ENCODE data around the gene ACOD1.
"Not testable (repeated sequence)": the region's sequence is repeated elsewhere in the genome, so short reads cannot be mapped to it uniquely, and the experiment has no call there.

The ACOD1 gene

GRCh38 chr13:76948149-76948548 is at the start of gene ACOD1:
Gene ACOD1 (plus strand): TSS chr13:76948511. CDS start chr13:76948559, 48 bp downstream.
- no peak for DNase-seq

DNA sequence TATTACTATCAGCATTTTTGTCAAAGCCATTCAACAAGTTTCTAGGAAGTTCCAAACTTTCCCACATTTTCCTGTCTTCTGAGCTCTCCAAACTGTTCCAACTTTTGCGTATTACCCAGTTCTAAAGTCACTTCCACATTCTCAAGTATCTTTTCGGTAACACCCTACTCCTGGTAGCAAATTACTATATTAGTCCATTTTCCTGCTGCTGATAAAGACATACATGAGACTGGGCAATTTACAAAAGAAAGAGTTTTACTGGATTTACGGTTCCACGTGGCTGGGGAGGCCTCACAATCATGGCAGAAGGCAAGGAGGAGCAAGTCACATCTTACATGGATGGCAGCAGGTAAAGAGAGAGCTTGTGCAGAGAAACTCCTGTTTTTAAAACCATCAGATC is 49.2 kb upstream of the ACOD1 start:
- DNase-seq = not testable (repeated sequence)

DNA sequence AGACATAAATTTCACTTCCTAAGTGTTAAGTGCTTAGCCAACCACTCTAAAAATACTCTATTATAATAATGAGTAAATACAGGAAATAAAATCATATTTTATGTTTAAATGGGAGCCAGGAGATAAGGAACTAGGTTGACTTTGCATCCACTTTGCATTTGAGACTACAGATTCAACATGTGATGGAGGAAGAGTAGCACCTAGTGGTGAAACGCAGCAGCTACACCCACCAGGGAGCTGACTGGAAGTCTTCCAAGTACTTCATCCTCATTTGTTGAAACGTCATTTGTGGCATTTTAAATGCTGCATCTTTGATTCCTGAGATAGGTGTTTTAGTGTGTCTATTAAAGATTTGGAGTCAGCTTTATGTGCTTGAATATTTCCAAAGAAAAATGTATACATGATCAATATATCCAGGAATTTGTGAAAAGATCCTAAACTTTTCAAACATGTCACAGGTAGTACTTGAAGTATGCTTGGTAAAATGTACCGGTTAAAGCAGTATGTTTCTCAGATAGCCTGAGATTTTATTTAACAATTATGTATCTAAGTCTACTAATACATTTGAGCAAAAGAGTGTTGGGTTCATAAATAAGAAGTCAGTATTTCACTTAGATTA is 44.7 kb upstream of the ACOD1 start:
- DNase-seq = peak; percentile 67

GRCh38 chr13:76904507-76904906 is 43.8 kb upstream of the ACOD1 start:
- DNase-seq = no peak

DNA sequence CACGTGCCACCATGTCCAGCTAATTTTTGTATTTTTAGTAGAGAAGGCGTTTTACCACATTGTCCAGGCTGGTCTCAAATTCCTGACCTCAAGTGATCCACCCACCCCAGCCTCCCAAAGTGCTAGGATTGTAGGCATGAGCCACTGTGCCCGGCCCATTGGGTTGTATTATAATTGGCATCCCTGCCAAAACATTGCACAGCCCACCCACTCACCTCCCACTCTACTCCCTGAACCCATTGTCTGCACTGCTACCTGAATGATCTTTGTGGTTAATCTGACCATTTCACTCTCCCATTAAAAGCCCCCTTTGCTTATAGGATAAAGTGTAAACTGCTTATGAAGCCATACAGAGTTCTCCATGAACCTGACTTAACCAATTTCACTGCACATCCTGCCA is 35.8 kb upstream of the ACOD1 start:
- DNase-seq = no peak

DNA sequence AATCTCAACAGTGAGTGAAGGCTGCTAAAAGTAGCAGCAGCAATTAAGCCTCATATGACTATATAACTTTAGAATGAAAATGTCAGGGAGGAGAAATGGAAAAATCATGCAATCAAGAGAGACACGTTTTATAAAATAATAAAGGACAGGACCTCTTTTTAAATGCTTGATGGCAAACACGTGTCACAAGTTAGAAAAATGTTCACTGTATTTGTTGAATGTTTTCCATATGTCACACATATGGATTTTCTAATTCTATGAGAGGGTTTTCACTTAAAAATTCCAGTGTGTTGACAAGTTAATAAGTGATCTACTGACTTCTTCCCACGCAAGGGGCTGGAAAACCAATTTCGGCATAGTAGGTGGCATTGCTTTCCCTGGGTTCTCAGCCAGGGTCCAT is 34.4 kb upstream of the ACOD1 start:
- no peak for DNase-seq

DNA sequence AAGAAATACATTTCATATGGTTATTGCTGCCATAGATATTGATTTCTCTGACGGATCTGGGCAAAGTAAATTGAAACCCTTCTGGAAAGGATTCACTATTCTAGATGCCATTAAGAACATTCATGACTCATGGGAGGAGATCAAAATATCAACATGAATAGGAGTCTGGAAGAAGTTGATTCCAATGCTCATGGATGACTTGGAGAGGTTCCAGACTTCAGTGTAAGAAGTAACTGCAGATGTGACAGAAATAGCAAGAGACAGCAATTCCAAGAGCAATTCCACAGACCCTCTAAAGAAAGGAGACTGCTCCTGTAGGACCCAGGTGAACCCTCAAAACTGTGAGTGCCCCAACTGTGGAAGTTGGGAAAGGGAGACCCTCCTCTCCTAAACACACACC is 31.2 kb upstream of the ACOD1 start:
- DNase-seq = no peak

- not testable (repeated sequence) for DNase-seq
Observed at GRCh38 chr13:76917755-76918481, 30.4 kb upstream of the ACOD1 start.

GRCh38 chr13:76921516-76921915 is 26.8 kb upstream of the ACOD1 start:
- DNase-seq = no peak

DNA sequence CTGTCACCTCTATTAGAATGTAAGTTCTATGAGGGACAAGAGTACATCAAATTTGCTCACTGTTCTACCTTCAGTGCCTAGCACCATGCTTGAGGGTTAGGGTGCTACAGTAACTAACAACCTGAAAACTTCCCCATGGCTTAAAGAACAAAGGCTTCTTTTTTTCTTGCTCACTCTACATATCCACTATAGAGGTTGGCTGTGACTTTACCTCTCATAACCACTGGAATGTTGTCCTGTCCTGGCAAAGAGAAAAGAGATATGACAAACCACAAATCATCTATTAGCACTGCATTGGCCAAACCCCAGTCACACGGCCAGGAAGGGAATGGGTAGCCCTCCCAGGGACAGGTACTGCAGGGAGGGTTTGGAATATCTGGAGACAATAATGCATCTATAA is 23.2 kb upstream of the ACOD1 start:
- no peak for DNase-seq

GRCh38 chr13:76927955-76928354 is 20.4 kb upstream of the ACOD1 start:
- no peak for DNase-seq

- peak; percentile 3 for DNase-seq
Observed at GRCh38 chr13:76928456-76928855, 19.9 kb upstream of the ACOD1 start.

DNA sequence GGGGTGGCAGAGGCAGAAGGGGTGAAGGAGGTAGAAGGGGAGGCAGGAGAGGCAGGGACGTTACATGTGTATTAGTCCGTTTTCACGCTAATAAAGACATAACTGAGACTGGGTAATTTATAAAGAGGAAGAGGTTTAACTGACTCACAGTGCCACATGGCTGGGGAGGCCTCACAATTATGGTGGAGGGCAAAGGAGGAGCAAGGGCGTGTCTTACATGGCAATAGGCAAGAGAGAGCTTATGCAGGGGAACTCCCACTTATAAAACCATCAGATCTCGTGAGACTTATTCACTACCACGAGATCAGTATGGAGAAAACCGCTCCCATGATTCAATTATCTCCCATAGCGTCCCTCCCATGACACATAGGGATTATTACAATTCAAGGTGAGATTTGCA is 19.0 kb upstream of the ACOD1 start:
- no peak for DNase-seq

GRCh38 chr13:76929851-76930374 is 18.4 kb upstream of the ACOD1 start:
- DNase-seq = no peak

DNA sequence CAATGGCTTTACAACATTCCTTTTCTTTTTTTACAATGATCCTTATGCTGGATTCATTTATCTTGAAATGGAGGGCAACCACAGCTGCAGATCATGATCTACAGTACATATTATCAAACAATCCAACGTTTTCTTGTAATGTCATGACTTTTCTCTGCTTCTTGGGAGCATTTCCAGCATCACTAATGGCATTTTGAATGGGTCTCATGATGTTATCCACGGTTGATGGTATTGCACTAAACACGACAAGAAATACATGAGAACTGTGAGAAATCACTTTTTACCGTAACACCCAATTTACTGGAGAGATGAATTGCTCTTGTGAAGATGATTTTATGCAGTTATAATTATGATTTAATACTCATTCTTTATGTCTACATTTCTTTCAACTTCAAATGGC is 16.2 kb upstream of the ACOD1 start:
- DNase-seq = no peak

DNA sequence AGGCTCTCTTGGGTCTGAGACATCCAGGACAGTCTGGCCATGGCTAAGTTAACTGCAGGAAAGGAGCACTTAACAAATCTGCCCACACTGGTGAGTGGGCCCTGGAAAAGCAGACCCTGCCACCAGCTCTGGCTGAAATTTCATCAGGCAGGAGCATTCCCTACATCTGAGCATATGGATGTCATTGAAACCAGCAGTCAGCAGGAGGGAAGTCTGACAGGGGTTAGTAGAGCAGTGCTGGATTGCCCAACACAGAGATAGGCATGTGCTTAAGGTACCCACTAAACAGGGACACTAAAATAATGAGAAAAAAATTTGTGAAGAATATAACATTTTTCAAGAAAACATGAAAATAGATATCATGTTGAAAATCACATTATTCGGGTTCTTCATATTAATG is 13.6 kb upstream of the ACOD1 start:
- DNase-seq = no peak

DNA sequence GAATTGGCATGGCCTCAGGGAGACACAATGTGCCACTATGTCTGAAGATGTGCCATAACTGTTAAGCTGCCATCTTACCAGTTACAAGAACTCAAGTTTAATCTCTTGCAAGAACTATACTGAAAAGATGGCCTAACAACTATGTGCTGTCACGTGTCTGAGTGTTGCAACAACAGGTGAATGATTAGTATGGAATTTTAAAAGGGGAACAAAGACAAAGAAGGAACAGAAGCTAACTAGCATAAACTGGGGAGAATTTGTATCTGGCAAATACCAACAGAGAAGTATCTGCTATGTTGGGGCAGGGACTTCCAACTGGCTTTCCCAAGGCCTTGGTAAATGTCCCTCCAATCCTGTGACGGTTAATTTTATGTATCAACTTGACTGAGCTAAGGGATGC is 11.5 kb upstream of the ACOD1 start:
- DNase-seq = no peak

- DNase-seq = no peak
Observed at GRCh38 chr13:76937281-76937820, 11.0 kb upstream of the ACOD1 start.

GRCh38 chr13:76939215-76939614 is 9.1 kb upstream of the ACOD1 start:
- DNase-seq = no peak

- DNase-seq = no peak
Observed at GRCh38 chr13:76942363-76942762, 5.9 kb upstream of the ACOD1 start.

- no peak for DNase-seq
Observed at GRCh38 chr13:76943646-76944045, 4.7 kb upstream of the ACOD1 start.

GRCh38 chr13:76944456-76944855 is 3.9 kb upstream of the ACOD1 start:
- DNase-seq = no peak

GRCh38 chr13:76950101-76950500 is 1.8 kb downstream of the ACOD1 start:
- DNase-seq = no peak

DNA sequence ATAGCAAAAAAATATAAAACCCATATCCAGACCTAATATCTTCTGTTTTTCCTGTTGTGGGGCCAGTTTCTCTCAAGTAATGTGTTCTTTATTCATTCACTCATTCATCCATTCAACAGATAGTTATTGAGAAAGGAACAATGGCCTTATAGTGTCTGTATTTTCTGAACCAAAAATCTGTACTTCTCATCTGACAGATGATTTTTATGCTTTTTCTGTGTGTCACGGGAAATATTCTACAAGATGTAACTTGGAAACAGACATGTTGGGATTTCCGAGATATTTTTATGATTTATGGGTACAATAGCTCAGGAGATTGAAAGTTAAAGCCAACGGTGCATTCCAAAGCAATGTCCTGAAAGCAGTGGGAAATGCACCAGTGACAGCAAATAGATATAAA is 5.7 kb downstream of the ACOD1 start:
- DNase-seq = no peak
